Mucosa of descending colon (tissue), 3 donors: ENCODE measurements around the gene KIAA0825. TPM values are rescaled to one million over a fixed set of nuclear protein-coding genes. Genes with fewer than 3 reads are reported as not detected.

Experiments used
- ATAC-seq: fragments of 200-7000 bp; cut with Tn5 transposase; one replicate; pipeline ENCODE4 v1.9.1; 2020; ENCODE audit warnings: mild to moderate bottlenecking, moderate library complexity
- DNase-seq, 3 donors: peaks; one replicate each; pipeline ENCODE4 v3.0.0-alpha.2; 2020
- H3K36me3 ChIP-seq: fragments of 200-600 bp; one replicate; pipeline ENCODE4 v1.8.0; 2021; ENCODE audit warnings: low read depth, mild to moderate bottlenecking
- H3K4me1 ChIP-seq: fragments of 200-600 bp; one replicate; pipeline ENCODE4 v1.8.0; 2021; ENCODE audit warnings: low read depth, mild to moderate bottlenecking
- H3K4me3 ChIP-seq: fragments of 200-600 bp; one replicate; pipeline ENCODE4 v1.8.0; 2021; ENCODE audit warnings: mild to moderate bottlenecking
- H3K9me3 ChIP-seq: fragments of 200-600 bp; one replicate; pipeline ENCODE4 v1.8.0; 2021; ENCODE audit warnings: mild to moderate bottlenecking
- CTCF ChIP-seq: fragments of 200-600 bp; IDR thresholded peaks from one replicate; pipeline ENCODE4 v1.8.0; 2022; ENCODE audit warnings: antibody characterized with exemption, mild to moderate bottlenecking
- intact Hi-C, 2 donors: fragments of 100-400 bp; cut with DNase I in 1 of 2; cut with micrococcal nuclease in 1 of 2; formaldehyde crosslinking; loops; one replicate each; pipeline versions ENCODE4 v1.11.0 to v1.11.1; 2022; cut with DNase I, micrococcal nuclease
- total RNA-seq, 3 donors: library from RNA; stranded (reverse); fragmentation: NEBNext Ultra II Directional in 2 of 3; extraction: Animal tissue kit (Norgen Biotek cat#: 25700) in 2 of 3; gene quantifications; one replicate each; pipeline versions ENCODE4 v1.2.1 to v1.2.4, GENCODE V29; 2021 to 2023
- donor health status: DM: no; HTN: no; CAD: no; lungs with moderate emphysema.
- donor health status: DM: no; HTN: no; CAD: no.
- donor health status: DM: no; HTN: yes; CAD: no.

KIAA0825 gene
- total RNA-seq, 3 donors from 2014 or later = 2.6 to 3.6 (median 3.1) TPM

GRCh38 chr5:94304146-94304545 is 314.3 kb downstream of the KIAA0825 start:
- Histone ChIP-seq H3K4me3 (no peak overlapping the region), H3K4me1 (no peaks in the 10 kb centered on the region), H3K9me3 (no peaks in the 10 kb centered on the region), H3K36me3 (no peaks in the 10 kb centered on the region)
- DNase-seq (no peak), ATAC-seq (no peak)
- intact Hi-C loops = no loop called here
- no peak for TF ChIP-seq CTCF

- no peaks in the 10 kb centered on the region for H3K36me3 ChIP-seq
- H3K4me3 ChIP-seq = no peak overlapping the region
- DNase-seq (no peak), ATAC-seq (no peak)
- TF ChIP-seq CTCF = no peak
- peaks cover 11% of the 10 kb centered on the region for H3K9me3 ChIP-seq
- intact Hi-C loops = no loop called here
- H3K4me1 ChIP-seq = no peaks in the 10 kb centered on the region
Measured at GRCh38 chr5:94288937-94289336, 329.5 kb downstream of the KIAA0825 start.

GRCh38 chr5:94285984-94286383 is 332.4 kb downstream of the KIAA0825 start:
- Histone ChIP-seq H3K9me3 (no peaks in the 10 kb centered on the region), H3K36me3 (no peaks in the 10 kb centered on the region), H3K4me1 (no peaks in the 10 kb centered on the region), H3K4me3 (no peak overlapping the region)
- intact Hi-C loops = no loop called here
- DNase-seq (no peak), ATAC-seq (no peak)
- TF ChIP-seq CTCF = no peak

- no peaks in the 10 kb centered on the region for H3K9me3 ChIP-seq
- no peak for TF ChIP-seq CTCF
- ATAC-seq (no peak), DNase-seq (no peak)
- no peaks in the 10 kb centered on the region for H3K4me1 ChIP-seq
- no peaks in the 10 kb centered on the region for H3K36me3 ChIP-seq
- intact Hi-C loops = no loop called here
- H3K4me3 ChIP-seq = no peak overlapping the region
Measured at GRCh38 chr5:94283093-94283492, 335.3 kb downstream of the KIAA0825 start.

GRCh38 chr5:94281236-94281801 is 337.1 kb downstream of the KIAA0825 start:
- Histone ChIP-seq H3K36me3 (no peaks in the 10 kb centered on the region), H3K4me3 (no peak overlapping the region), H3K4me1 (no peaks in the 10 kb centered on the region), H3K9me3 (no peaks in the 10 kb centered on the region)
- ATAC-seq = no peak
- TF ChIP-seq CTCF = no peak
- intact Hi-C loops = no loop called here
- DNase-seq = no peak

GRCh38 chr5:94276751-94277150 is 341.7 kb downstream of the KIAA0825 start:
- Histone ChIP-seq H3K36me3 (no peaks in the 10 kb centered on the region), H3K9me3 (no peaks in the 10 kb centered on the region), H3K4me1 (no peaks in the 10 kb centered on the region), H3K4me3 (no peak overlapping the region)
- TF ChIP-seq CTCF = no peak
- DNase-seq (no peak), ATAC-seq (no peak)
- intact Hi-C loops = no loop called here
